Activated naive CD4-positive, alpha-beta T cell treated with anti-CD3 and anti-CD28 coated beads for 36 hours (primary cell): ENCODE measurements around the gene NINJ1. TPM values are rescaled to one million over a fixed set of nuclear protein-coding genes. Genes with fewer than 3 reads are reported as not detected.

Source experiments
- CTCF ChIA-PET: fragments of 350-600 bp; sonication (Branson Sonifier 250); formaldehyde crosslinking; loops from one replicate; lab custom pipeline; 2021; ENCODE audit warnings: antibody characterized with exemption; lab: Charles Lee
- DNase-seq: peaks from one replicate; pipeline ENCODE4 v3.0.0-alpha.2; 2020
- H3K27ac Mint-ChIP-seq: one replicate; pipeline ENCODE4 v1.8.0; 2021; ENCODE audit warnings: mild to moderate bottlenecking, mixed read lengths
- H3K27me3 Mint-ChIP-seq: one replicate; pipeline ENCODE4 v1.8.0; 2021; ENCODE audit warnings: low read depth, mixed read lengths
- H3K36me3 Mint-ChIP-seq: one replicate; pipeline ENCODE4 v1.8.0; 2021; ENCODE audit warnings: low read depth, mixed read lengths
- H3K4me1 Mint-ChIP-seq: one replicate; pipeline ENCODE4 v1.8.0; 2021; ENCODE audit warnings: low read depth, mixed read lengths
- H3K4me3 Mint-ChIP-seq: one replicate; pipeline ENCODE4 v1.8.0; 2021; ENCODE audit warnings: mild to moderate bottlenecking, moderate library complexity, mixed read lengths
- H3K9me3 Mint-ChIP-seq: one replicate; pipeline ENCODE4 v1.8.0; 2021; ENCODE audit warnings: mixed read lengths
- intact Hi-C: fragments of 100-400 bp; cut with micrococcal nuclease; formaldehyde crosslinking; loops from one replicate; pipeline ENCODE4 v1.15.1; 2023
- total RNA-seq, 2 experiments: library from RNA; stranded (reverse); gene quantifications; one replicate each; pipeline ENCODE4 v1.2.3, GENCODE V29; 2021

The NINJ1 gene
- total RNA-seq, 2 experiments from 2014 or later = 93.9 to 96.9 TPM

GRCh38 chr9:93077367-93077766, 56.7 kb downstream of the NINJ1 start:
- Mint-ChIP-seq H3K27me3 (no peaks in the 10 kb centered on the region), H3K9me3 (no peaks in the 10 kb centered on the region), H3K36me3 (peaks cover 30% of the 10 kb centered on the region), H3K4me3 (no peak overlapping the region), H3K27ac (no peak overlapping the region), H3K4me1 (peaks cover 60% of the 10 kb centered on the region)
- CTCF ChIA-PET = no interaction called here
- intact Hi-C loops = no loop called here
- no peak for DNase-seq

GRCh38 chr9:93076792-93077128, 57.3 kb downstream of the NINJ1 start:
- H3K4me1 Mint-ChIP-seq = peaks cover 62% of the 10 kb centered on the region
- H3K9me3 Mint-ChIP-seq = no peaks in the 10 kb centered on the region
- no peak for DNase-seq
- H3K4me3 Mint-ChIP-seq = no peak overlapping the region
- CTCF ChIA-PET = no interaction called here
- peaks cover 26% of the 10 kb centered on the region for H3K36me3 Mint-ChIP-seq
- intact Hi-C loops = no loop called here
- no peaks in the 10 kb centered on the region for H3K27me3 Mint-ChIP-seq
- peak overlapping the region; percentile 2 for H3K27ac Mint-ChIP-seq

GRCh38 chr9:93076101-93076791, 57.8 kb downstream of the NINJ1 start:
- intact Hi-C loops = no loop called here
- H3K4me1 Mint-ChIP-seq = peaks cover 62% of the 10 kb centered on the region
- H3K27ac Mint-ChIP-seq = no peak overlapping the region
- no peaks in the 10 kb centered on the region for H3K9me3 Mint-ChIP-seq
- no peaks in the 10 kb centered on the region for H3K27me3 Mint-ChIP-seq
- CTCF ChIA-PET = no interaction called here
- no peak for DNase-seq
- peaks cover 25% of the 10 kb centered on the region for H3K36me3 Mint-ChIP-seq
- no peak overlapping the region for H3K4me3 Mint-ChIP-seq

- intact Hi-C loops = no loop called here
- Mint-ChIP-seq H3K4me1 (peaks cover 85% of the 10 kb centered on the region), H3K27me3 (no peaks in the 10 kb centered on the region), H3K36me3 (peaks cover 30% of the 10 kb centered on the region), H3K4me3 (no peak overlapping the region), H3K27ac (peak overlapping the region; percentile 65), H3K9me3 (no peaks in the 10 kb centered on the region)
- DNase-seq = no peak
- CTCF ChIA-PET = no interaction called here
Observed at GRCh38 chr9:93072383-93072795, 61.7 kb downstream of the NINJ1 start.

Other genes with a start within 250 kb of the NINJ1 start
- gene FGD3, start 186.7 kb downstream of the NINJ1 start, total RNA-seq = 10 to 100 TPM; 57.7 to 58.8 TPM
- gene SUSD3, start 75.5 kb downstream of the NINJ1 start, total RNA-seq = 10 to 100 TPM; 62.7 to 68.3 TPM
- gene CARD19, start 38.0 kb downstream of the NINJ1 start, total RNA-seq = 10 to 100 TPM; 51.4 to 52.0 TPM
- 1 to 10 TPM; 5.2 to 5.8 TPM for gene WNK2, start 49.9 kb upstream of the NINJ1 start, total RNA-seq